Spleen (tissue), 11 donors: ENCODE data around the gene SCRN3. TPM values are rescaled to one million over a fixed set of nuclear protein-coding genes. Genes with fewer than 3 reads are reported as not detected.

ENCODE experiments used
- DNase-seq: peaks from one replicate; pipeline ENCODE4 v3.0.0-alpha.2; 2020
- H3K27ac ChIP-seq, 8 donors: fragments of 200-600 bp; sonication (generic) in 7 of 8; 1 replicate in 4 of 8; 2 replicates in 4 of 8; pipeline versions ENCODE4 v1.5.0 to v1.8.0; 2016 to 2021; ENCODE audit warnings: inconsistent platforms in 4 of 8, mild to moderate bottlenecking in 4 of 8, moderate library complexity in 1 of 8
- H3K27me3 ChIP-seq, 7 donors: fragments of 200-600 bp; sonication (generic) in 6 of 7; replicated peaks in 1 of 7; 1 replicate in 4 of 7; 2 replicates in 3 of 7; pipeline versions ENCODE4 v1.5.0 to v1.8.0; 2016 to 2021; ENCODE audit warnings: inconsistent platforms in 3 of 7, mild to moderate bottlenecking in 1 of 7
- H3K36me3 ChIP-seq, 6 donors: fragments of 200-600 bp; sonication (generic) in 5 of 6; 1 replicate in 4 of 6; 2 replicates in 2 of 6; pipeline versions ENCODE4 v1.5.0 to v1.8.0; 2016 to 2021; ENCODE audit warnings: inconsistent platforms in 2 of 6
- H3K4me1 ChIP-seq, 6 donors: fragments of 200-600 bp; sonication (generic) in 5 of 6; 1 replicate in 3 of 6; 2 replicates in 3 of 6; pipeline versions ENCODE4 v1.5.0 to v1.8.0; 2016 to 2021; ENCODE audit warnings: inconsistent platforms in 3 of 6
- H3K4me3 ChIP-seq, 8 donors: fragments of 200-600 bp; sonication (generic) in 7 of 8; 1 replicate in 4 of 8; 2 replicates in 4 of 8; pipeline versions ENCODE4 v1.5.0 to v1.8.0; 2016 to 2021; ENCODE audit warnings: inconsistent platforms in 4 of 8, mild to moderate bottlenecking in 4 of 8, moderate library complexity in 2 of 8
- H3K9me3 ChIP-seq, 8 donors: fragments of 200-600 bp; sonication (generic) in 7 of 8; 1 replicate in 4 of 8; 2 replicates in 4 of 8; pipeline versions ENCODE4 v1.5.0 to v1.8.0; 2016 to 2021; ENCODE audit warnings: inconsistent platforms in 4 of 8
- POLR2A ChIP-seq, 3 donors: fragments of 450-650 bp; IDR thresholded peaks; one replicate each; pipeline ENCODE4 v1.5.1; 2017; ENCODE audit warnings: antibody characterized with exemption in 3 of 3, mild to moderate bottlenecking in 1 of 3
- POLR2AphosphoS5 ChIP-seq, 3 donors: sonication (generic); formaldehyde crosslinking; IDR thresholded peaks; one replicate each; pipeline ENCODE4 v1.5.1; 2017; ENCODE audit warnings: antibody characterized with exemption in 3 of 3
- WGBS, 5 donors: extraction: QIAGEN DNeasy Blood & Tissue Kit in 3 of 5; methylation state at CpG; one replicate each; pipeline versions ENCODE4 v1.1.5 to v1.1.7; 2013 to 2018; 5-methylcytosine and 5-hydroxymethylcytosine counted together
- intact Hi-C: fragments of 100-400 bp; cut with DNase I; formaldehyde crosslinking; loops from one replicate; pipeline ENCODE4 v1.15.0; 2023; ENCODE audit warnings: low total_unique reads
- polyA plus RNA-seq, 3 donors: library from polyadenylated mRNA; stranded (reverse); fragments of 200-250 nt; gene quantifications; one replicate each; pipeline ENCODE4 v1.2.1, GENCODE V29; 2013
- total RNA-seq, 7 donors: library from RNA; depleted of rRNA in 3 of 7; stranded (reverse); fragments of >200 nt in 3 of 7; fragmentation: NEBNext Ultra II Directional in 4 of 7; extraction: Animal tissue kit (Norgen Biotek cat#: 25700) in 4 of 7; gene quantifications; one replicate each; pipeline versions ENCODE4 v1.1.0 to v1.2.1, GENCODE V29; 2016 to 2021
- TF ChIP-seq, protein P1 (sequence below), 11 experiments: fragments of 200-600 bp in 7 of 11; fragments of 450-650 bp in 4 of 11; sonication (generic) in 4 of 11; IDR thresholded peaks in 8 of 11; conservative IDR thresholded peaks in 3 of 11; 1 replicate in 7 of 11; 2 replicates in 4 of 11; pipeline versions ENCODE4 v1.4.0 to v1.8.0; 2016 to 2021; ENCODE audit warnings: antibody characterized with exemption in 11 of 11, inconsistent platforms in 4 of 11, mild to moderate bottlenecking in 1 of 11
- donor health status: healthy with polysubstance abuse.
- donor health status: DM: no; HTN: no; CAD: no; lungs with moderate emphysema.
- donor health status: DM: no; HTN: no; CAD: no.
- donor health status: Bipolar disorder and iron deficiency.
- donor health status: healthy.
- donor health status: DM: no; HTN: no; CAD: no.
- donor health status: DM: yes; HTN: yes; CAD: no.

Gene SCRN3
- total and polyA plus RNA-seq, 10 donors = 8.4 to 24.9 (median 19.0) TPM

- intact Hi-C loops = no loop called here
- Histone ChIP-seq H3K27me3 (no peaks in the 10 kb centered on the region), H3K9me3 (peaks cover 0 to 5% (median 0%) of the 10 kb centered on the region in 8 donors), H3K4me1 (no peaks in the 10 kb centered on the region), H3K27ac (no peak overlapping the region), H3K4me3 (no peak overlapping the region), H3K36me3 (peaks cover 0 to 73% (median 2%) of the 10 kb centered on the region in 6 donors)
- 74 to 100% (median 98%) methylated on average over 2 of the region's 2 CpGs for WGBS, 5 donors
- DNase-seq = no peak
- TF ChIP-seq POLR2AphosphoS5 (IDR thresholded peaks at IDR 0.05) = no peak
- TF ChIP-seq, protein P1, sequence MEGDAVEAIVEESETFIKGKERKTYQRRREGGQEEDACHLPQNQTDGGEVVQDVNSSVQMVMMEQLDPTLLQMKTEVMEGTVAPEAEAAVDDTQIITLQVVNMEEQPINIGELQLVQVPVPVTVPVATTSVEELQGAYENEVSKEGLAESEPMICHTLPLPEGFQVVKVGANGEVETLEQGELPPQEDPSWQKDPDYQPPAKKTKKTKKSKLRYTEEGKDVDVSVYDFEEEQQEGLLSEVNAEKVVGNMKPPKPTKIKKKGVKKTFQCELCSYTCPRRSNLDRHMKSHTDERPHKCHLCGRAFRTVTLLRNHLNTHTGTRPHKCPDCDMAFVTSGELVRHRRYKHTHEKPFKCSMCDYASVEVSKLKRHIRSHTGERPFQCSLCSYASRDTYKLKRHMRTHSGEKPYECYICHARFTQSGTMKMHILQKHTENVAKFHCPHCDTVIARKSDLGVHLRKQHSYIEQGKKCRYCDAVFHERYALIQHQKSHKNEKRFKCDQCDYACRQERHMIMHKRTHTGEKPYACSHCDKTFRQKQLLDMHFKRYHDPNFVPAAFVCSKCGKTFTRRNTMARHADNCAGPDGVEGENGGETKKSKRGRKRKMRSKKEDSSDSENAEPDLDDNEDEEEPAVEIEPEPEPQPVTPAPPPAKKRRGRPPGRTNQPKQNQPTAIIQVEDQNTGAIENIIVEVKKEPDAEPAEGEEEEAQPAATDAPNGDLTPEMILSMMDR (IDR thresholded peaks at IDR 0.05 in 8 of 11, conservative IDR thresholded peaks at IDR 0.05 in 3 of 11) = no peak
- no peak for TF ChIP-seq POLR2A (IDR thresholded peaks at IDR 0.05)
Measured at GRCh38 chr2:174430066-174430465, 34.5 kb downstream of the SCRN3 start.

- H3K27ac ChIP-seq = no peak overlapping the region
- no peak overlapping the region for H3K4me3 ChIP-seq
- 96 to 100% (median 98%) methylated on average over 1 of the region's 1 CpG for WGBS, 5 donors
- no peak for DNase-seq
- no peak for TF ChIP-seq POLR2AphosphoS5 (IDR thresholded peaks at IDR 0.05)
- TF ChIP-seq, protein P1 (IDR thresholded peaks at IDR 0.05 in 8 of 11, conservative IDR thresholded peaks at IDR 0.05 in 3 of 11) = no peak
- TF ChIP-seq POLR2A (IDR thresholded peaks at IDR 0.05) = no peak
- intact Hi-C loops = no loop called here
- H3K36me3 ChIP-seq = peaks cover 0 to 68% (median 5%) of the 10 kb centered on the region in 6 donors
- no peaks in the 10 kb centered on the region for H3K4me1 ChIP-seq
- peaks cover 0 to 5% (median 0%) of the 10 kb centered on the region in 8 donors for H3K9me3 ChIP-seq
- no peaks in the 10 kb centered on the region for H3K27me3 ChIP-seq
Measured at GRCh38 chr2:174431902-174432301, 36.4 kb downstream of the SCRN3 start.

DNA sequence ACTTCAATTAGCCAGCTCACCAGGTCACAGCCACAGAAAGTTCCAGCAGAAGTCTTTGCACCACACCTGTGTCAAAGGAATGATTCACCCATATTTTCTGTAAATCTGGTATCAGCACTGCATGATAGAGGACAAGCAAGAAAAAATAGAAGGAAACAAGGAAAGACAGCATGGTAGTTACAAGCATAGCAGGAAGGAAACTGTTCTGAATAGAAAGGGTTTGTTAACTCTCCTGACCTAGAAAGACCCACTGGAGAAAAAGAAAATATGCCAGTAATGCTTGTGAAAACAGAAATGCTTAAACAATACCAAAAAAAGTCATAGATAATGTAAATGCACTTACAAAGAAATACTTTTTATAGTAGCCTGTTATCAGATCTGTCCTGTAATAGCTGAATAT lies 40.8 kb downstream of the SCRN3 start:
- Histone ChIP-seq H3K4me3 (no peak overlapping the region), H3K27me3 (no peaks in the 10 kb centered on the region), H3K9me3 (no peaks in the 10 kb centered on the region), H3K4me1 (no peaks in the 10 kb centered on the region), H3K27ac (no peak overlapping the region), H3K36me3 (peaks cover 0 to 40% (median 3%) of the 10 kb centered on the region in 6 donors)
- intact Hi-C loops = no loop called here
- TF ChIP-seq POLR2AphosphoS5 (IDR thresholded peaks at IDR 0.05) = no peak
- TF ChIP-seq POLR2A (IDR thresholded peaks at IDR 0.05) = no peak
- DNase-seq = no peak

- no peaks in the 10 kb centered on the region for H3K4me1 ChIP-seq
- WGBS, 5 donors = 73 to 87% (median 80%) methylated on average over 13 of the region's 13 CpGs
- intact Hi-C loops = no loop called here
- no peak overlapping the region for H3K4me3 ChIP-seq
- H3K27ac ChIP-seq = no peak overlapping the region
- H3K36me3 ChIP-seq = peaks cover 0 to 48% (median 5%) of the 10 kb centered on the region in 6 donors
- H3K9me3 ChIP-seq = no peaks in the 10 kb centered on the region
- TF ChIP-seq POLR2AphosphoS5 (IDR thresholded peaks at IDR 0.05) (no peak), POLR2A (IDR thresholded peaks at IDR 0.05) (no peak)
- TF ChIP-seq, protein P1 (IDR thresholded peaks at IDR 0.05 in 8 of 11, conservative IDR thresholded peaks at IDR 0.05 in 3 of 11) = no peak
- no peak for DNase-seq
- H3K27me3 ChIP-seq = no peaks in the 10 kb centered on the region
Measured at GRCh38 chr2:174438146-174438886, 42.8 kb downstream of the SCRN3 start.
